ENCODE measurements around the gene IL36B.

DNA sequence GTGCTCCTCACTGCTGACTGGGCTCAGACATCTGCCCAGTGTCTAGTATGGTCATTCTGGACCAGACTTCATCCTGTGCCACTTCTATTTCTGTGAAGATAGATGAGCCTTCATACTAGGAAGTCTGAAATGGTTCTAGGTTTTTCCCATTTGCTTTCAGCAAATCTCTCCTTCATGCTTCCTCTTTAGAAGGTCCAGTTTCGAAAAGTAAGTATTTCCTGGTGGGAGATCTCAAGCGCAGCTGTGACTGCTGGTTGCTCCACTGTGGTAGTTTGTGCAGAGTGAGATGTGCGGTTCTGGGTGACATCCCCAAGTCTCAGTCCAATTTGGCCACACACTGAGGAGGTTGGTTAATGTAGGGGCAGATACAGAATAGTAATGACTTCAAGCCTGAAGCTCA is 14.4 kb downstream of the IL36B start:
- no peak for TF ChIP-seq CTCF (IDR thresholded peaks at IDR 0.05)
- TF ChIP-seq POLR2A (IDR thresholded peaks at IDR 0.05), result no peak
